Upper lobe of left lung (tissue), 6 donors: ENCODE results near the gene SECISBP2. TPM values are rescaled to one million over a fixed set of nuclear protein-coding genes. Genes with fewer than 3 reads are reported as not detected.
"Not testable (repeated sequence)": the region's sequence is repeated elsewhere in the genome, so short reads cannot be mapped to it uniquely, and the experiment has no call there.

Experiments
- ATAC-seq, 2 donors: fragments of 200-7000 bp; cut with Tn5 transposase; one replicate each; pipeline ENCODE4 v1.9.1; 2022; ENCODE audit warnings: mild to moderate bottlenecking in 2 of 2, moderate library complexity in 2 of 2; ENCODE audit not compliant: low FRiP score in 2 of 2
- DNase-seq, 2 donors: peaks; one replicate each; pipeline ENCODE4 v3.0.0-alpha.2; 2019 to 2020
- H3K27ac ChIP-seq, 4 donors: fragments of 200-600 bp; sonication (generic); one replicate each; pipeline ENCODE4 v1.5.1; 2016 to 2019
- H3K27me3 ChIP-seq, 4 donors: fragments of 200-600 bp; sonication (generic); one replicate each; pipeline ENCODE4 v1.5.1; 2017 to 2019
- H3K36me3 ChIP-seq, 4 donors: fragments of 200-600 bp; sonication (generic); one replicate each; pipeline ENCODE4 v1.5.1; 2016 to 2019
- H3K4me1 ChIP-seq, 4 donors: fragments of 200-600 bp; sonication (generic); one replicate each; pipeline ENCODE4 v1.5.1; 2018 to 2019
- H3K4me3 ChIP-seq, 4 donors: fragments of 200-600 bp; sonication (generic); one replicate each; pipeline ENCODE4 v1.5.1; 2017 to 2019; ENCODE audit warnings: mild to moderate bottlenecking in 2 of 4, moderate library complexity in 1 of 4
- H3K9me3 ChIP-seq, 4 donors: fragments of 200-600 bp; sonication (generic); one replicate each; pipeline ENCODE4 v1.5.1; 2018 to 2019
- EP300 ChIP-seq, 4 donors: sonication (generic); formaldehyde crosslinking; IDR thresholded peaks; one replicate each; pipeline ENCODE4 v1.5.1; 2017; ENCODE audit warnings: antibody characterized with exemption in 4 of 4, control low read depth in 2 of 4
- POLR2A ChIP-seq, 4 donors: fragments of 450-650 bp; IDR thresholded peaks; one replicate each; pipeline ENCODE4 v1.5.1; 2016 to 2017; ENCODE audit warnings: antibody characterized with exemption in 4 of 4, mild to moderate bottlenecking in 2 of 4
- POLR2AphosphoS5 ChIP-seq, 2 donors: sonication (generic); formaldehyde crosslinking; IDR thresholded peaks; one replicate each; pipeline ENCODE4 v1.5.1; 2017; ENCODE audit warnings: antibody characterized with exemption in 2 of 2
- WGBS, 2 donors: methylation state at CpG; one replicate each; pipeline ENCODE4 v1.1.5; 2017 to 2018; 5-methylcytosine and 5-hydroxymethylcytosine counted together
- total RNA-seq, 6 donors: library from RNA; depleted of rRNA in 4 of 6; stranded (reverse); fragments of >200 nt in 4 of 6; gene quantifications; one replicate each; pipeline versions ENCODE4 v1.1.0 to v1.2.1, GENCODE V29; 2016 to 2021
- TF ChIP-seq, protein P1 (sequence below), 6 experiments: fragments of 450-650 bp in 4 of 6; fragments of 200-600 bp in 2 of 6; sonication (generic) in 2 of 6; IDR thresholded peaks; one replicate each; pipeline ENCODE4 v1.5.1; 2016 to 2019; ENCODE audit warnings: antibody characterized with exemption in 6 of 6
- donor health status: DM: no; HTN: no; CAD: no; lungs with moderate emphysema.
- donor health status: DM: no; HTN: yes; CAD: no; lungs with severe emphysema.

The SECISBP2 gene
- total RNA-seq, 6 donors from 2014 or later: 42.0 to 113 (median 60.0) TPM

DNA sequence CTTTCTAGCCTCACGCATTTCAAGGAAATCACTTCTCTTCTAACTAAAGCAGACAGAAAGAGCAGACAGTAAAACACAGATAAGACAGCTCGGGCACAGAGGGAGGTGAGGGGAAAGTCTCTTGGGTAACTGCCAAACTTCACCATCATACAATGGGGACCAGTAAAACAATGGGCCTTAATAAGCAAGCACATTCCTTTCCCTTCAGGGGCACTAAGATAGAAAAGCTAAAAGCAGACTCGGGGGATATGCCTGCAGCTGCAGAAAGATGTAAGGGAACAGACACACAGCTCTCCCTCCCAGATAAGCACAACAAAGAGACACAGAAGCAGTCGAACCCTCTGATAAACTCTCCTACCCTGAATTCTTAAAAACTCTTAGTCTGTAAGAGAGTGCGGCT is 22.9 kb upstream of the SECISBP2 start:
- Histone ChIP-seq H3K4me3 (no peak overlapping the region), H3K27me3 (no peaks in the 10 kb centered on the region), H3K36me3 (no peaks in the 10 kb centered on the region), H3K27ac (no peak overlapping the region), H3K9me3 (peaks cover 0 to 5% (median 2%) of the 10 kb centered on the region in 4 donors), H3K4me1 (peaks cover 0 to 4% (median 0%) of the 10 kb centered on the region in 4 donors)
- ATAC-seq (no peak), DNase-seq (no peak)
- WGBS, 2 donors: 64% methylated on average over 5 of the region's 5 CpGs
- TF ChIP-seq, protein P1, sequence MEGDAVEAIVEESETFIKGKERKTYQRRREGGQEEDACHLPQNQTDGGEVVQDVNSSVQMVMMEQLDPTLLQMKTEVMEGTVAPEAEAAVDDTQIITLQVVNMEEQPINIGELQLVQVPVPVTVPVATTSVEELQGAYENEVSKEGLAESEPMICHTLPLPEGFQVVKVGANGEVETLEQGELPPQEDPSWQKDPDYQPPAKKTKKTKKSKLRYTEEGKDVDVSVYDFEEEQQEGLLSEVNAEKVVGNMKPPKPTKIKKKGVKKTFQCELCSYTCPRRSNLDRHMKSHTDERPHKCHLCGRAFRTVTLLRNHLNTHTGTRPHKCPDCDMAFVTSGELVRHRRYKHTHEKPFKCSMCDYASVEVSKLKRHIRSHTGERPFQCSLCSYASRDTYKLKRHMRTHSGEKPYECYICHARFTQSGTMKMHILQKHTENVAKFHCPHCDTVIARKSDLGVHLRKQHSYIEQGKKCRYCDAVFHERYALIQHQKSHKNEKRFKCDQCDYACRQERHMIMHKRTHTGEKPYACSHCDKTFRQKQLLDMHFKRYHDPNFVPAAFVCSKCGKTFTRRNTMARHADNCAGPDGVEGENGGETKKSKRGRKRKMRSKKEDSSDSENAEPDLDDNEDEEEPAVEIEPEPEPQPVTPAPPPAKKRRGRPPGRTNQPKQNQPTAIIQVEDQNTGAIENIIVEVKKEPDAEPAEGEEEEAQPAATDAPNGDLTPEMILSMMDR (IDR thresholded peaks at IDR 0.05): no peak

DNA sequence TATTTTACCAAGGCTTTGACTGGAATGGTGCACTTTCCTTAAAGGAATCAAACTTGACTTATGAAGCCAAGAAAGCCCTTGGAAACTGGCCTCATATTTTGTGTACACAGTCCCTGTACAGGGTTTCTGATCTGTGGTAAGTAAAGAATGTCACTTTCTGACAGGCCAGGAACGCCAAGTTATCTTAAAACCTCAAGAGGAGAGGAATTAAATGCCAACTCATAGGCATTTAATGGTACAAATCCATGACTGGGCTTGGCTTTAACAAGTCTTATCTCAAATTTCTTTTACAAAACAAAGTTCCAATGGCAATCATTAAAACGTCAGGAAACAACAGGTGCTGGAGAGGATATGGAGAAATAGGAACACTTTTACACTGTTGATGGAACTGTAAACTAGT is 16.3 kb upstream of the SECISBP2 start:
- not testable (repeated sequence) for H3K27me3 ChIP-seq, H3K9me3 ChIP-seq, H3K36me3 ChIP-seq, H3K4me1 ChIP-seq, H3K4me3 ChIP-seq, DNase-seq
- peak overlapping the region in 2 of 4 donors; percentile 28 to 42 for H3K27ac ChIP-seq
- peak in 1 of 2 donors; percentile 40 for ATAC-seq
- WGBS, 2 donors: 64 to 73% methylated on average over 2 of the region's 2 CpGs

DNA sequence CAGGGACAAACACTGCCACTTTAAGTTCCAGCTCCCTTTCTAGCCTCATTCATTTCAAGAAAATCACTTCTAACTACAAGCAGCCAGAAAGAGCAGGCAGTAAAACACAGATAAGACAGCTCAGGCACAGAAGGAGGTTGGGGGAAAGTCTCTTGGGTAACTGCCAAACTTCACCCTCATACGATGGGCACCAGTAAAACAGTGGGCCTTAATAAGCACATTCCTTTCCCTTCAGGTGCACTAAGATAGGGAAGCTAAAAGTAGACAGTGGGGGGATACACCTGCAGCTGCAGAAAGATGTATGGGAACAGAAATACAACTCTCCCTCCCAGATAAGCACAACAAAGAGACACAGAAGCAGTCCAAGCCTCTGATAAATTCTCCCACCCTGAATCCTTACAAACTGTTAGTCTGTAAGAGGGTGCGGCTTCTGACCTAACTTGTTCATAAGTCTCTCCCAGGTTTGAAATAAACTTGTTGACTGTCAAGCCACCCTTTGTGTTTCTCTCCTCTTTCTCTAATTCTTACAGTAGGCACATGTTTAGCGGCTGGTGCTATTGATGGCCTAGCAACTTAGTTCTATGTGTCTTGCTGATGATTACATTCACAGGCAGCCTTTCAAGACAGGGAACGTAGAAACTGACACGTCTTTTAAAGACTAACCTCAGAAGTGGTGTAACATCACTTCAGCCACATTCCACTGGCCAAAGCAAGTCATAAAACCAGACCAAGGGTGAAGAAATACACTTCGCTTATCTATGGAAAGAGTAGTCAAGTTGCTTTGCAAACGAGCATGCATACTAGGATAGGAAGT is 14.1 kb upstream of the SECISBP2 start:
- 62 to 71% methylated on average over 7 of the region's 7 CpGs for WGBS, 2 donors
- ATAC-seq: peak; percentile 32 to 77
- peak in 1 of 2 donors; percentile 27 for DNase-seq
- H3K27me3 ChIP-seq: no peaks in the 10 kb centered on the region
- H3K9me3 ChIP-seq: no peaks in the 10 kb centered on the region
- H3K4me3 ChIP-seq: peak overlapping the region in 1 of 4 donors; percentile 19
- H3K27ac ChIP-seq: peak overlapping the region; percentile 2 to 68 (median 31)
- no peaks in the 10 kb centered on the region for H3K36me3 ChIP-seq
- peaks cover 0 to 4% (median 3%) of the 10 kb centered on the region in 4 donors for H3K4me1 ChIP-seq
- TF ChIP-seq EP300 (IDR thresholded peaks at IDR 0.05): no peak
- TF ChIP-seq POLR2A (IDR thresholded peaks at IDR 0.05): peak in 1 of 4 donors; percentile 9

DNA sequence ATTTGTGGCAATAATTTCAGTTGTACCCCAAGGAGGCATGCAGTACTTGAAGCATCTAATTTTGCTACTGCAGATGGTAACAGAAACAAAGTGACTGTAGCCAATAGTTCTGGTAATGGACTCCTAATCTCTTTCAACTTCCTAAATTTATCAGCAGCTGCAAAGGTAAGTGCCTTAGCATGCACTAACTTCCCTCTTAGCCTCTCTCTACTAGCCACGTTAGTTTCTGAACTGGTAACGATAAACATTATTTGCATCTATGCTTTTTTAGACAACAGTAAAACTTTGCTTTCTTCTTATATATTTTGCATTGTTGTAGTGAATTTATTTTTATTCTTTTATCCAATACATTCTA is 13.5 kb upstream of the SECISBP2 start:
- no peaks in the 10 kb centered on the region for H3K27me3 ChIP-seq
- WGBS, 2 donors: 57 to 75% methylated on average over 2 of the region's 2 CpGs
- no peaks in the 10 kb centered on the region for H3K36me3 ChIP-seq
- no peak for DNase-seq
- peak overlapping the region in 1 of 4 donors; percentile 19 for H3K4me3 ChIP-seq
- no peaks in the 10 kb centered on the region for H3K9me3 ChIP-seq
- peak in 1 of 2 donors; percentile 11 for ATAC-seq
- peak overlapping the region in 3 of 4 donors; percentile 35 to 68 (median 39) for H3K27ac ChIP-seq
- peaks cover 4 to 10% (median 9%) of the 10 kb centered on the region in 4 donors for H3K4me1 ChIP-seq
- TF ChIP-seq EP300 (IDR thresholded peaks at IDR 0.05) (no peak), POLR2AphosphoS5 (IDR thresholded peaks at IDR 0.05) (no peak), POLR2A (IDR thresholded peaks at IDR 0.05) (no peak)
- TF ChIP-seq, protein P1 (IDR thresholded peaks at IDR 0.05): no peak

DNA sequence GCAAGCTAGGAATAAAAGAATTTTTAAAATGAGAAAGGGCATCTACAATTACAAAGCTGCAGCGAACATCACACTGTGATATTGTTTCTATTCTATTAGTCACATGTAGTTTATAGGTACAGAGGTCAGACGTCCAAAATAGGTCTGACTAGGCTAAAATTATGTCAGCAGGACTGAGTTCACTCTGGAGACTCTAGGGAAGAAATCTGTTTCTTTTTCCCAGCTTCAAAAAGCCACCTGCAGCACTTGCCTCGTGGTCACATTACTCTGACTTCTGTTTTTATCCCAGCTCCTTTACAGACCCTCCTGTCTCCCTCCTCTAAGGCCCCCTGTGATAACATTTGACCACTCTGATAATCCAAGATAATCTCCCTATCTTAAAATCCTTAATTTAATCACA is 12.4 kb upstream of the SECISBP2 start:
- Histone ChIP-seq H3K4me3 (peak overlapping the region in 1 of 4 donors; percentile 19), H3K9me3 (no peaks in the 10 kb centered on the region), H3K36me3 (no peaks in the 10 kb centered on the region), H3K27me3 (no peaks in the 10 kb centered on the region), H3K4me1 (peaks cover 5 to 14% (median 11%) of the 10 kb centered on the region in 4 donors), H3K27ac (no peak overlapping the region)
- no peak for DNase-seq
- TF ChIP-seq POLR2A (IDR thresholded peaks at IDR 0.05) (no peak), EP300 (IDR thresholded peaks at IDR 0.05) (no peak), POLR2AphosphoS5 (IDR thresholded peaks at IDR 0.05) (no peak)
- no peak for ATAC-seq
- whole genome bisulfite sequencing, 2 donors: 70 to 71% methylated on average over 3 of the region's 3 CpGs

DNA sequence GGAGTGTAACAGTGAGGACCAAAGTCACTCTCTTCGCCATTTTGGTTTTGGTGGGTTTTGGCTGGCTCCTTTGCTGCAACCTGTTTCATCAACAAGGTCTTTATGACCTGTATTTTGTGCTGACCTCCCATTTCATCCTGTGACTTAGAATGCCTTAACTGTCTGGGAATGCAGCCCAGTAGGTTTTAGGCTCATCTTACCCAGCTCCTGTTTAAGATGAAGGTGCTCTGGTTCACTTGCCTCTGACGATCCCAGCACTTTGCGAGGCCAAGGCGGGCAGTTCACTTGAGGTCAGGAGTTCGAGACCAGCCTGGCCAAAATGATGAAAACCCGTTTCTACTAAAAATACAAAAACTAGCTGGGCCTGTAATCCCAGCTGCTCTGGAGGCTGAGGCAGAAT is 9.1 kb upstream of the SECISBP2 start:
- WGBS, 2 donors: 84 to 88% methylated on average over 6 of the region's 6 CpGs
- H3K27ac ChIP-seq: peak overlapping the region; percentile 96 to 100 (median 99)
- H3K36me3 ChIP-seq: no peaks in the 10 kb centered on the region
- ATAC-seq: no peak
- DNase-seq: no peak
- H3K4me1 ChIP-seq: peaks cover 15 to 43% (median 24%) of the 10 kb centered on the region in 4 donors
- H3K9me3 ChIP-seq: no peaks in the 10 kb centered on the region
- H3K4me3 ChIP-seq: no peak overlapping the region
- TF ChIP-seq, protein P1 (IDR thresholded peaks at IDR 0.05): no peak
- TF ChIP-seq EP300 (IDR thresholded peaks at IDR 0.05): no peak
- TF ChIP-seq POLR2A (IDR thresholded peaks at IDR 0.05): no peak
- no peak for TF ChIP-seq POLR2AphosphoS5 (IDR thresholded peaks at IDR 0.05)
- no peaks in the 10 kb centered on the region for H3K27me3 ChIP-seq
